H9 (cell line): ENCODE results near the gene CCDC91. TPM values are rescaled to one million over a fixed set of nuclear protein-coding genes. Genes with fewer than 3 reads are reported as not detected.

Experiments
- DNase-seq: peaks from one replicate; pipeline ENCODE4 v3.0.0-alpha.2; 2017
- H2AFZ ChIP-seq: one replicate; pipeline ENCODE4 v1.6.1; 2013; ENCODE audit warnings: mild to moderate bottlenecking, low read length, control low read depth, moderate library complexity
- H2AK5ac ChIP-seq: 2 replicates; pipeline ENCODE4 v1.6.1; 2013; ENCODE audit warnings: low read length, control low read depth, mixed read lengths; ENCODE audit not compliant: insufficient read length
- H2BK120ac ChIP-seq: one replicate; pipeline ENCODE4 v1.6.1; 2013; ENCODE audit warnings: low read depth, mild to moderate bottlenecking, low read length, control low read depth, inconsistent platforms; ENCODE audit not compliant: poor library complexity, severe bottlenecking
- H2BK12ac ChIP-seq: 2 replicates; pipeline ENCODE4 v1.6.1; 2013; ENCODE audit warnings: low read length, control low read depth, mixed read lengths, low read depth; ENCODE audit not compliant: insufficient read length
- H2BK15ac ChIP-seq: 2 replicates; pipeline ENCODE4 v1.6.1; 2013; ENCODE audit warnings: low read depth, low read length, control low read depth
- H2BK20ac ChIP-seq: one replicate; pipeline ENCODE4 v1.6.1; 2013; ENCODE audit warnings: low read depth, mild to moderate bottlenecking, low read length, control low read depth, inconsistent platforms; ENCODE audit not compliant: poor library complexity, severe bottlenecking
- H2BK5ac ChIP-seq: 2 replicates; pipeline ENCODE4 v1.6.1; 2013; ENCODE audit warnings: low read length, control low read depth, mixed read lengths; ENCODE audit not compliant: insufficient read length
- H3K14ac ChIP-seq: 2 replicates; pipeline ENCODE4 v1.6.1; 2013; ENCODE audit warnings: low read length, control low read depth; ENCODE audit not compliant: insufficient read depth
- H3K18ac ChIP-seq: 2 replicates; pipeline ENCODE4 v1.6.1; 2013; ENCODE audit warnings: low read depth, mild to moderate bottlenecking, mixed read lengths, low read length, control low read depth; ENCODE audit not compliant: insufficient read length
- H3K23ac ChIP-seq: 2 replicates; pipeline ENCODE4 v1.6.1; 2013; ENCODE audit warnings: low read length, control low read depth, mixed read lengths, low read depth; ENCODE audit not compliant: insufficient read length
- H3K23me2 ChIP-seq: 2 replicates; pipeline ENCODE4 v1.6.1; 2013; ENCODE audit warnings: low read depth, mild to moderate bottlenecking, mixed read lengths, low read length, control low read depth; ENCODE audit not compliant: insufficient read length, poor library complexity, severe bottlenecking
- H3K27ac ChIP-seq: 2 replicates; pipeline ENCODE4 v1.5.1; 2013; ENCODE audit warnings: low read length, control low read depth, mixed read lengths, low read depth; ENCODE audit not compliant: insufficient read length
- H3K27me3 ChIP-seq: 2 replicates; pipeline ENCODE4 v1.6.1; 2013; ENCODE audit warnings: low read length, control low read depth, inconsistent platforms; ENCODE audit not compliant: insufficient read depth
- H3K4ac ChIP-seq: 2 replicates; pipeline ENCODE4 v1.6.1; 2013; ENCODE audit warnings: low read depth, mild to moderate bottlenecking, control low read depth, inconsistent platforms, low read length, moderate library complexity
- H3K4me1 ChIP-seq: 2 replicates; pipeline ENCODE4 v1.6.1; 2013; ENCODE audit warnings: low read length, control low read depth, inconsistent platforms; ENCODE audit not compliant: insufficient read depth
- H3K4me2 ChIP-seq: 2 replicates; pipeline ENCODE4 v1.6.1; 2013; ENCODE audit warnings: low read length, control low read depth, mixed read lengths; ENCODE audit not compliant: insufficient read length, insufficient read depth
- H3K56ac ChIP-seq: 2 replicates; pipeline ENCODE4 v1.6.1; 2013; ENCODE audit warnings: low read depth, mild to moderate bottlenecking, mixed read lengths, low read length, control low read depth; ENCODE audit not compliant: insufficient read length
- H3K79me1 ChIP-seq: 2 replicates; pipeline ENCODE4 v1.6.1; 2013; ENCODE audit warnings: low read depth, mild to moderate bottlenecking, moderate library complexity, low read length, control low read depth, inconsistent platforms; ENCODE audit not compliant: insufficient read depth, poor library complexity, severe bottlenecking
- H3K79me2 ChIP-seq: 2 replicates; pipeline ENCODE4 v1.6.1; 2013; ENCODE audit warnings: low read length, control low read depth, inconsistent platforms; ENCODE audit not compliant: insufficient read depth
- H3K9ac ChIP-seq: 2 replicates; pipeline ENCODE4 v1.6.1; 2013; ENCODE audit warnings: low read length, control low read depth, mixed read lengths; ENCODE audit not compliant: insufficient read length; ENCODE audit errors: extremely low read depth
- H3K9me3 ChIP-seq: one replicate; pipeline ENCODE4 v1.6.1; 2013; ENCODE audit warnings: low read depth, low read length, inconsistent platforms; ENCODE audit not compliant: control insufficient read depth
- H3T11ph ChIP-seq: one replicate; pipeline ENCODE4 v1.6.1; 2013; ENCODE audit warnings: mild to moderate bottlenecking, low read length, control low read depth, inconsistent platforms
- H4K20me1 ChIP-seq: one replicate; pipeline ENCODE4 v1.6.1; 2013; ENCODE audit not compliant: control insufficient read depth, insufficient read length, insufficient read depth
- H4K5ac ChIP-seq: 2 replicates; pipeline ENCODE4 v1.6.1; 2013; ENCODE audit warnings: low read depth, mild to moderate bottlenecking, mixed read lengths, low read length, control low read depth; ENCODE audit not compliant: insufficient read length
- H4K8ac ChIP-seq: replicated peaks from 2 replicates; pipeline ENCODE4 v1.6.1; 2013; ENCODE audit warnings: low read length, control low read depth, mixed read lengths, low read depth; ENCODE audit not compliant: insufficient read length
- H4K91ac ChIP-seq: 2 replicates; pipeline ENCODE4 v1.6.1; 2013; ENCODE audit warnings: low read depth, mild to moderate bottlenecking, moderate library complexity, mixed read lengths, low read length, control low read depth; ENCODE audit not compliant: insufficient read length
- H3K27ac Mint-ChIP-seq, 3 experiments: 2 replicates in 2 of 3; 3 replicates in 1 of 3; pipeline ENCODE4 v1.8.0; 2020 to 2021; ENCODE audit warnings: mixed read lengths in 3 of 3, mild to moderate bottlenecking in 1 of 3, moderate library complexity in 1 of 3
- H3K27me3 Mint-ChIP-seq: 2 replicates; pipeline ENCODE4 v1.8.0; 2021; ENCODE audit warnings: low read depth, mild to moderate bottlenecking, moderate library complexity, mixed read lengths
- H3K36me3 Mint-ChIP-seq, 3 experiments: 2 replicates in 2 of 3; 3 replicates in 1 of 3; pipeline ENCODE4 v1.8.0; 2020 to 2021; ENCODE audit warnings: low read depth in 3 of 3, mixed read lengths in 3 of 3; ENCODE audit not compliant: insufficient read depth in 1 of 3
- H3K4me1 Mint-ChIP-seq, 2 experiments: 2 replicates each; pipeline ENCODE4 v1.8.0; 2020; ENCODE audit warnings: mixed read lengths in 2 of 2
- H3K4me3 Mint-ChIP-seq, 2 experiments: 2 replicates in 1 of 2; 3 replicates in 1 of 2; pipeline ENCODE4 v1.8.0; 2020 to 2021; ENCODE audit warnings: mild to moderate bottlenecking in 2 of 2, mixed read lengths in 2 of 2, moderate library complexity in 1 of 2
- H3K9me3 Mint-ChIP-seq, 2 experiments: 2 replicates in 1 of 2; 3 replicates in 1 of 2; pipeline ENCODE4 v1.8.0; 2020; ENCODE audit warnings: mild to moderate bottlenecking in 2 of 2, mixed read lengths in 2 of 2, moderate library complexity in 1 of 2
- CTCF ChIP-seq: fragments of 200-600 bp; sonication (generic); conservative IDR thresholded peaks from 3 replicates; pipeline ENCODE4 v1.8.0; 2021; ENCODE audit warnings: antibody characterized with exemption, mild to moderate bottlenecking
- WGBS: extraction: QIAGEN DNeasy Blood & Tissue Kit; methylation state at CpG from one replicate; pipeline ENCODE4 v1.1.7; 2013; ENCODE audit warnings: missing lambda C conversion rate, low lambda C conversion rate, mixed read lengths; ENCODE audit not compliant: insufficient read length; ENCODE audit errors: extremely low coverage; 5-methylcytosine and 5-hydroxymethylcytosine counted together
- total RNA-seq: library from RNA; stranded (reverse); gene quantifications from 2 replicates; pipeline ENCODE4 v1.2.1, GENCODE V29; 2021

The CCDC91 gene
- total RNA-seq, 1 experiment from 2014 or later = 22.7 TPM

DNA sequence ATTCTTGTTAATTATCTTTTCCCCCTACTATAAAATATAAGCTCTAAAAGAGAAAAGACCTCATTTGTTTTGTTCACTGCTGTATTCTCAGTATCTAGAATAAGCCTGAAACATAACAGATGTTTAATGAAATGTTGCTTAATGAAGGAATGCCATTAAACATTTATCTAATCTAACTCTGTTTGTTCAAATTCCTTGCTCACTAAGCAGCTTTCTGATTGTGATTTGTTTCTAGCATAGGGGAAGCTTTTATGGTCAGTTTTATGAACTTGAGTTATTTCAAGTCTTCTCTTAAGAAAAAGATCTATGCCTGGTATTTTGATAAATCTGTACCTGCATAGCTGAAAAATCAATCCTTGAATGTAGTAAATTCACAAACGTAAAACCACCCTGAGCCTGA is 308.6 kb downstream of the CCDC91 start:
- H3K23ac ChIP-seq = no peak overlapping the region
- DNase-seq = no peak
- no peaks in the 10 kb centered on the region for H3K79me1 ChIP-seq
- H3K27me3 Mint-ChIP-seq = no peaks in the 10 kb centered on the region
- no peak overlapping the region for H3T11ph ChIP-seq
- no peak overlapping the region for H3K4ac ChIP-seq
- H3K56ac ChIP-seq = no peak overlapping the region
- H3K14ac ChIP-seq = no peak overlapping the region
- no peak overlapping the region for H3K18ac ChIP-seq
- no peak overlapping the region for H4K5ac ChIP-seq
- H2BK15ac ChIP-seq = no peak overlapping the region
- no peak overlapping the region for H4K91ac ChIP-seq
- no peaks in the 10 kb centered on the region for H3K79me2 ChIP-seq
- H3K27ac Mint-ChIP-seq = no peak overlapping the region
- no peak for TF ChIP-seq CTCF
- peaks cover 2 to 12% (median 4%) of the 10 kb centered on the region in 3 experiments for H3K36me3 Mint-ChIP-seq
- no peak overlapping the region for H2AFZ ChIP-seq
- no peaks in the 10 kb centered on the region for H3K9me3 ChIP-seq
- H3K9me3 Mint-ChIP-seq = peaks cover 6 to 8% of the 10 kb centered on the region in 2 experiments; a peak in 3 of 5 replicates
- no peaks in the 10 kb centered on the region for H3K4me1 ChIP-seq
- H2BK120ac ChIP-seq = no peak overlapping the region
- H3K9ac ChIP-seq = no peak overlapping the region
- WGBS = no CpG with 5 or more reads among the region's 1 CpG
- H3K4me2 ChIP-seq = no peak overlapping the region
- H2BK12ac ChIP-seq = no peak overlapping the region
- H4K20me1 ChIP-seq = no peaks in the 10 kb centered on the region
- H3K4me3 Mint-ChIP-seq = no peak overlapping the region
- H2AK5ac ChIP-seq = no peak overlapping the region
- no peaks in the 10 kb centered on the region for H3K23me2 ChIP-seq
- no peak overlapping the region for H3K27ac ChIP-seq
- no peak overlapping the region for H2BK5ac ChIP-seq
- no peak overlapping the region for H4K8ac ChIP-seq
- no peaks in the 10 kb centered on the region for H3K27me3 ChIP-seq
- H2BK20ac ChIP-seq = no peak overlapping the region
- peaks cover 9 to 13% of the 10 kb centered on the region in 2 experiments for H3K4me1 Mint-ChIP-seq
